SKM-1 (cell line): ENCODE results near the gene TTL.
"Not testable (repeated sequence)": the region's sequence is repeated elsewhere in the genome, so short reads cannot be mapped to it uniquely, and the experiment has no call there.

Experiments used
- DNase-seq: peaks from one replicate; lab custom pipeline; 2025; ENCODE audit not compliant: unreplicated experiment; lab: John Stamatoyannopoulos, UW

TTL gene

GRCh38 chr2:112474844-112475486, 7.0 kb upstream of the TTL start:
- no peak for DNase-seq

- DNase-seq, result no peak
These were observed 5.5 kb upstream of the TTL start for GRCh38 chr2:112476434-112476833.

GRCh38 chr2:112480530-112481049, 1.4 kb upstream of the TTL start:
- no peak for DNase-seq

GRCh38 chr2:112481050-112481527, 867 bp upstream of the TTL start:
- peak; percentile 60 for DNase-seq

- no peak for DNase-seq
These were observed 519 bp downstream of the TTL start for GRCh38 chr2:112482309-112483041.

- DNase-seq, result no peak
These were observed 1.1 kb downstream of the TTL start for GRCh38 chr2:112483042-112483473.

- DNase-seq, result no peak
These were observed 1.9 kb downstream of the TTL start for GRCh38 chr2:112483831-112484230.

- DNase-seq, result no peak
These were observed 3.9 kb downstream of the TTL start for GRCh38 chr2:112485849-112486248.

- no peak for DNase-seq
These were observed 4.9 kb downstream of the TTL start for GRCh38 chr2:112486895-112487294.

- DNase-seq, result no peak
These were observed 5.5 kb downstream of the TTL start for GRCh38 chr2:112487444-112487961.

GRCh38 chr2:112488201-112488600, 6.2 kb downstream of the TTL start:
- no peak for DNase-seq

GRCh38 chr2:112491946-112492345, 10.0 kb downstream of the TTL start:
- no peak for DNase-seq

GRCh38 chr2:112493048-112493447, 11.1 kb downstream of the TTL start:
- DNase-seq, result no peak

GRCh38 chr2:112493858-112494648, 12.1 kb downstream of the TTL start:
- no peak for DNase-seq

- DNase-seq, result no peak
These were observed 12.9 kb downstream of the TTL start for GRCh38 chr2:112494828-112495227.

GRCh38 chr2:112495878-112496277, 13.9 kb downstream of the TTL start:
- DNase-seq, result not testable (repeated sequence)

- not testable (repeated sequence) for DNase-seq
These were observed 19.0 kb downstream of the TTL start for GRCh38 chr2:112500850-112501484.

GRCh38 chr2:112509239-112509998, 27.5 kb downstream of the TTL start:
- not testable (repeated sequence) for DNase-seq

- DNase-seq, result no peak
These were observed 34.8 kb downstream of the TTL start for GRCh38 chr2:112516801-112517200.

- no peak for DNase-seq
These were observed 36.9 kb downstream of the TTL start for GRCh38 chr2:112518807-112519206.
